IMR-90 (cell line): ENCODE results near the gene HMGA1. TPM values are rescaled to one million over a fixed set of nuclear protein-coding genes. Genes with fewer than 3 reads are reported as not detected.
A peak's percentile ranks its signal among the peaks of the same experiment; 100 is the strongest.

Experiments used
- ATAC-seq: fragments of 200-7000 bp; cut with Tn5 transposase; 2 replicates; pipeline ENCODE4 v1.9.1; 2020; ENCODE audit warnings: low read depth, mild to moderate bottlenecking, moderate library complexity
- BruUV-seq: library from RNA; stranded (reverse); fragments of 400-500 nt; replicated peaks from 2 replicates; lab custom pipeline; 2021; lab: Mats Ljungman, UMichigan
- CTCF ChIA-PET: fragments of 300-600 bp; formaldehyde crosslinking; extraction: SDS; loops from one replicate; lab custom pipeline; 2021; ENCODE audit warnings: antibody characterized with exemption; lab: Yijun Ruan, JAX
- POLR2A ChIA-PET: fragments of 300-600 bp; sonication (Branson Sonifier 250); formaldehyde crosslinking; loops from one replicate; lab custom pipeline; 2022; ENCODE audit warnings: antibody characterized with exemption; ENCODE audit not compliant: unreplicated experiment; lab: Charles Lee
- DNase-seq: peaks from one replicate; pipeline ENCODE4 v3.0.0; 2013
- H2AFZ ChIP-seq: replicated peaks from 2 replicates; pipeline ENCODE3; 2013; ENCODE audit warnings: low read length, mild to moderate bottlenecking; ENCODE audit not compliant: poor library complexity
- H2AK5ac ChIP-seq: 2 replicates; pipeline ENCODE4 v1.6.1; 2013; ENCODE audit warnings: low read depth, low read length, inconsistent platforms
- H2AK9ac ChIP-seq: replicated peaks from 2 replicates; pipeline ENCODE3; 2013; ENCODE audit warnings: mild to moderate bottlenecking, low read depth, low read length, moderate library complexity; ENCODE audit not compliant: poor library complexity
- H2BK120ac ChIP-seq: 2 replicates; pipeline ENCODE4 v1.6.1; 2013; ENCODE audit warnings: low read depth, low read length, inconsistent platforms
- H2BK15ac ChIP-seq: 3 replicates; pipeline ENCODE4 v1.6.1; 2013; ENCODE audit warnings: low read depth, low read length, inconsistent platforms
- H2BK20ac ChIP-seq: 2 replicates; pipeline ENCODE4 v1.6.1; 2013; ENCODE audit warnings: low read depth, mild to moderate bottlenecking, inconsistent platforms, low read length, moderate library complexity
- H2BK5ac ChIP-seq: 2 replicates; pipeline ENCODE4 v1.6.1; 2013; ENCODE audit warnings: mild to moderate bottlenecking, low read depth, low read length, inconsistent platforms; ENCODE audit not compliant: poor library complexity, severe bottlenecking
- H3K14ac ChIP-seq: replicated peaks from 2 replicates; pipeline ENCODE4 v1.6.1; 2013; ENCODE audit warnings: low read depth, low read length, inconsistent platforms
- H3K18ac ChIP-seq: 2 replicates; pipeline ENCODE4 v1.6.1; 2013; ENCODE audit warnings: low read depth, low read length, control low read depth
- H3K23ac ChIP-seq: 2 replicates; pipeline ENCODE4 v1.6.1; 2013; ENCODE audit warnings: low read depth, low read length, inconsistent platforms
- H3K27ac ChIP-seq: 2 replicates; pipeline ENCODE4 v1.5.1; 2013; ENCODE audit warnings: mild to moderate bottlenecking, control low read depth, low read length; ENCODE audit not compliant: insufficient read depth
- H3K27me3 ChIP-seq: 2 replicates; pipeline ENCODE4 v1.6.1; 2013; ENCODE audit warnings: low read length; ENCODE audit not compliant: control insufficient read depth, insufficient read depth
- H3K36me3 ChIP-seq: 2 replicates; pipeline ENCODE4 v1.6.1; 2013; ENCODE audit warnings: low read length, mixed read lengths; ENCODE audit not compliant: control insufficient read depth, insufficient read depth
- H3K4ac ChIP-seq: 2 replicates; pipeline ENCODE4 v1.6.1; 2013; ENCODE audit warnings: low read depth, low read length, inconsistent platforms
- H3K4me1 ChIP-seq: 2 replicates; pipeline ENCODE4 v1.6.1; 2013; ENCODE audit warnings: low read length, mixed read lengths; ENCODE audit not compliant: control insufficient read depth, insufficient read depth
- H3K4me2 ChIP-seq: 2 replicates; pipeline ENCODE4 v1.6.1; 2013; ENCODE audit warnings: low read depth, mild to moderate bottlenecking, control low read depth, low read length, moderate library complexity
- H3K4me3 ChIP-seq: 2 replicates; pipeline ENCODE4 v1.5.1; 2013; ENCODE audit warnings: low read depth, mild to moderate bottlenecking, control low read depth, low read length, moderate library complexity; ENCODE audit not compliant: insufficient read depth
- H3K56ac ChIP-seq: 2 replicates; pipeline ENCODE4 v1.6.1; 2013; ENCODE audit warnings: low read length, inconsistent platforms; ENCODE audit not compliant: insufficient read depth; ENCODE audit errors: extremely low read depth
- H3K79me1 ChIP-seq, 2 experiments: 2 replicates each; pipeline ENCODE4 v1.6.1; 2013; ENCODE audit warnings: low read length in 2 of 2, inconsistent platforms in 1 of 2, low read depth in 1 of 2
- H3K9ac ChIP-seq: 2 replicates; pipeline ENCODE4 v1.6.1; 2013; ENCODE audit warnings: low read depth, low read length, control low read depth
- H3K9me1 ChIP-seq: 2 replicates; pipeline ENCODE4 v1.6.1; 2013; ENCODE audit warnings: low read length, inconsistent platforms; ENCODE audit not compliant: insufficient read depth
- H3K9me3 ChIP-seq: 2 replicates; pipeline ENCODE4 v1.6.1; 2013; ENCODE audit warnings: low read length; ENCODE audit not compliant: control insufficient read depth, insufficient read depth
- H4K20me1 ChIP-seq: 2 replicates; pipeline ENCODE4 v1.6.1; 2013; ENCODE audit warnings: low read length, inconsistent platforms; ENCODE audit not compliant: insufficient read depth
- H4K5ac ChIP-seq: 2 replicates; pipeline ENCODE4 v1.6.1; 2013; ENCODE audit warnings: mild to moderate bottlenecking, low read depth, low read length, control low read depth
- H4K8ac ChIP-seq, 2 experiments: 2 replicates each; pipeline ENCODE4 v1.6.1; 2013; ENCODE audit warnings: low read depth in 2 of 2, low read length in 2 of 2, control low read depth in 1 of 2, inconsistent platforms in 1 of 2
- H4K91ac ChIP-seq: 2 replicates; pipeline ENCODE4 v1.6.1; 2013; ENCODE audit warnings: low read depth, low read length, inconsistent platforms; ENCODE audit not compliant: insufficient read depth
- BHLHE40 ChIP-seq: fragments of 150-350 bp; IDR thresholded peaks from 2 replicates; pipeline ENCODE4 v1.6.1; 2016; ENCODE audit warnings: mild to moderate bottlenecking, low read depth, low read length
- CHD1 ChIP-seq: IDR thresholded peaks from 2 replicates; pipeline ENCODE4 v1.6.1; 2012; ENCODE audit warnings: low read depth, low read length, improper control_type of control experiment
- CTCF ChIP-seq: conservative IDR thresholded peaks from 2 replicates; pipeline ENCODE4 v1.5.1; 2012; ENCODE audit warnings: mild to moderate bottlenecking, low read depth, low read length, improper control_type of control experiment
- ELK1 ChIP-seq: fragments of 150-350 bp; IDR thresholded peaks from 2 replicates; pipeline ENCODE4 v1.6.1; 2016; ENCODE audit warnings: low read depth, mild to moderate bottlenecking, low read length, moderate library complexity, borderline replicate concordance
- FOS ChIP-seq: fragments of 150-350 bp; IDR thresholded peaks from 2 replicates; pipeline ENCODE4 v1.6.1; 2016; ENCODE audit warnings: low read depth, low read length
- MAFK ChIP-seq: IDR thresholded peaks from 2 replicates; pipeline ENCODE4 v1.6.1; 2012; ENCODE audit warnings: low read depth, low read length, improper control_type of control experiment
- MXI1 ChIP-seq: IDR thresholded peaks from 2 replicates; pipeline ENCODE4 v1.6.1; 2012; ENCODE audit warnings: low read depth, mild to moderate bottlenecking, low read length, moderate library complexity, borderline replicate concordance
- NFE2L2 ChIP-seq: fragments of 150-350 bp; IDR thresholded peaks from 2 replicates; pipeline ENCODE4 v1.6.1; 2016; ENCODE audit warnings: low read depth, mild to moderate bottlenecking, low read length
- POLR2A ChIP-seq: IDR thresholded peaks from 2 replicates; pipeline ENCODE4 v1.6.1; 2012; ENCODE audit warnings: mild to moderate bottlenecking, low read depth, low read length
- RAD21 ChIP-seq: IDR thresholded peaks from 2 replicates; pipeline ENCODE4 v1.6.1; 2012; ENCODE audit warnings: low read length, improper control_type of control experiment
- RCOR1 ChIP-seq: IDR thresholded peaks from 2 replicates; pipeline ENCODE4 v1.6.1; 2012; ENCODE audit warnings: mild to moderate bottlenecking, low read length, improper control_type of control experiment; ENCODE audit not compliant: insufficient replicate concordance
- RFX5 ChIP-seq: IDR thresholded peaks from 2 replicates; pipeline ENCODE4 v1.8.0; 2012; ENCODE audit warnings: low read depth, mild to moderate bottlenecking, low read length, moderate library complexity
- USF2 ChIP-seq: fragments of 150-350 bp; IDR thresholded peaks from 2 replicates; pipeline ENCODE4 v1.6.1; 2017; ENCODE audit warnings: mild to moderate bottlenecking, antibody characterized with exemption, low read length, low read depth
- WGBS, 2 experiments: methylation state at CpG; one replicate each; pipeline versions ENCODE4 v1.1.5 to v1.1.7; 2013; ENCODE audit warnings: missing lambda C conversion rate in 2 of 2; ENCODE audit not compliant: insufficient read length in 1 of 2; ENCODE audit errors: extremely low coverage in 2 of 2; 5-methylcytosine and 5-hydroxymethylcytosine counted together
- dilution Hi-C: fragments of 300-500 bp; cut with HindIII; formaldehyde crosslinking; loops from one replicate; pipeline ENCODE4 v1.14.3; 2018; ENCODE audit warnings: low sequenced_read_pairs; ENCODE audit not compliant: unreplicated experiment
- in situ Hi-C: fragments of 300-500 bp; cut with MboI; formaldehyde crosslinking; loops from 3 replicates; pipeline ENCODE4 v1.14.3; 2019; ENCODE audit warnings: low sequenced_read_pairs, inconsistent platforms, mixed read lengths
- intact Hi-C: fragments of 100-400 bp; cut with micrococcal nuclease; formaldehyde crosslinking; loops from 2 replicates; pipeline ENCODE4 v1.10.0; 2022
- polyA plus RNA-seq, 3 experiments: library from polyadenylated mRNA; depleted of rRNA; stranded (reverse); fragments of >200 nt; gene quantifications; 2 replicates each; pipeline ENCODE4 v1.2.3, GENCODE V29; 2012; ENCODE audit warnings: low replicate concordance in 1 of 3
- total RNA-seq: library from RNA; depleted of rRNA; stranded (reverse); fragments of >200 nt; gene quantifications from 2 replicates; pipeline ENCODE4 v1.2.3, GENCODE V29; 2012

The HMGA1 gene
- total and polyA plus RNA-seq, 2 of the 4 experiments (the other 2 are of a cell fraction) = 101 to 589 TPM

- Histone ChIP-seq H3K4me3 (peak overlapping the region; percentile 65), H3K79me1 (peaks cover 5 to 36% of the 10 kb centered on the region in 2 experiments; a peak in 3 of 4 replicates), H2AK5ac (peak overlapping the region; percentile 97), H2BK5ac (peak overlapping the region; percentile 88), H3K4ac (peak overlapping the region; percentile 83), H3K14ac (peak overlapping the region; percentile 57), H4K8ac (peak overlapping the region; percentile 84 to 96), H3K18ac (peak overlapping the region; percentile 40; the same call in 1 of the 2 replicates), H3K27me3 (no peaks in the 10 kb centered on the region), H3K23ac (peak overlapping the region; percentile 64; the same call in 1 of the 2 replicates), H2AK9ac (peak overlapping the region; percentile 98), H3K9ac (peak overlapping the region; percentile 91), H3K56ac (peak overlapping the region; percentile 66; the same call in 1 of the 2 replicates), H2AFZ (peak overlapping the region; percentile 100), H4K91ac (peak overlapping the region; percentile 96), H2BK120ac (peak overlapping the region; percentile 80), H3K9me3 (no peaks in the 10 kb centered on the region), H3K9me1 (no peaks in the 10 kb centered on the region), H3K4me1 (peaks cover 5% of the 10 kb centered on the region; the same call in 1 of the 2 replicates), H3K4me2 (peak overlapping the region; percentile 63), H3K27ac (peak overlapping the region; percentile 87), H2BK15ac (peak overlapping the region; percentile 70; the same call in 1 of the 3 replicates), H2BK20ac (no peak overlapping the region; the same call in 1 of the 2 replicates), H4K5ac (peak overlapping the region; percentile 82), H4K20me1 (0 out of 2 replicates have a peak, but pooled peaks cover 5% of the 10 kb centered on the region), H3K36me3 (peaks cover 3% of the 10 kb centered on the region)
- in situ Hi-C loops (loop anchor here (5.0 to 10.0 kb wide), 2 partner anchors 158 to 355 kb away; no protein-coding TSS in a partner anchor), intact Hi-C loops (loop anchor here (1.0 to 2.0 kb wide), 6 partner anchors 53 to 360 kb away; no protein-coding TSS in a partner anchor), dilution Hi-C loops (no loop called here)
- ATAC-seq = peak; percentile 30
- ChIA-PET POLR2A (interaction anchor here (1.7 to 1.9 kb wide), 2 partner anchors 165 to 167 kb away, joined by 6 to 8 read pairs; no protein-coding TSS in a partner anchor), CTCF (interaction anchor here (0.6 to 2.1 kb wide), 13 partner anchors 37 to 741 kb away, joined by 3 to 12 read pairs (median 4); partner anchors contain the start of gene RPS10)
- DNase-seq = no peak
- 64% methylated on average over 6 of the region's 18 CpGs; no CpG with 5 or more reads in 1 of the 2 experiments for WGBS, 2 experiments
- no TSS peak for BruUV-seq
- TF ChIP-seq RCOR1 = no peak
- no peak for TF ChIP-seq RAD21
- TF ChIP-seq CHD1 = no peak
- TF ChIP-seq NFE2L2 = no peak
- no peak for TF ChIP-seq BHLHE40
- no peak for TF ChIP-seq USF2
- TF ChIP-seq RFX5 = no peak
- no peak for TF ChIP-seq MXI1
- no peak for TF ChIP-seq FOS
- no peak for TF ChIP-seq CTCF
- TF ChIP-seq MAFK = no peak
- no peak for TF ChIP-seq POLR2A
- TF ChIP-seq ELK1 = no peak
These were observed 13.0 kb downstream of the HMGA1 start for GRCh38 chr6:34249469-34250261.
